T-helper 22 cell (primary cell): ENCODE results near the gene HSP90AA1.

ENCODE experiments used
- DNase-seq: peaks from one replicate; pipeline ENCODE4 v3.0.0-alpha.2; 2020; ENCODE audit warnings: low read depth

Gene HSP90AA1

DNA sequence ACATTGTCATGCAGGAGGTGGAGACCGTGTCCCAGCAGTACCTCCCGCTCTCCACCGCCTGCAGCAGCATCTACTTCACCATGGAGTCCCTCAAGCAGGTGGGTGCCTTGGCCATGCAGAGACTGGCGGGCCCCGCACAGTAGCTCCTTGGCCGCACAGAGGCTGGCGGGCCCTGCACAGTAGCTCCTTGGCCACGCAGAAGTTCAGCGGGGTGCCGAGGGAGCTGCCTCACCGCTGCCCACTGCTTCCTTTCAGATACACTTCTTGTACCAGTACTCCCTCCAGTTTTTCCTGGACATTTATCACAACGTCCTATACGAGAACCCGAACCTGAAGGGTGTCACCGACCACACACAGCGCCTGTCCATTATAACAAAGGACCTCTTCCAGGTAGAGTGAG lies 47.7 kb downstream of the HSP90AA1 start:
- no peak for DNase-seq

- no peak for DNase-seq
These were observed 49.2 kb downstream of the HSP90AA1 start for GRCh38 chr14:102037686-102038085.

DNA sequence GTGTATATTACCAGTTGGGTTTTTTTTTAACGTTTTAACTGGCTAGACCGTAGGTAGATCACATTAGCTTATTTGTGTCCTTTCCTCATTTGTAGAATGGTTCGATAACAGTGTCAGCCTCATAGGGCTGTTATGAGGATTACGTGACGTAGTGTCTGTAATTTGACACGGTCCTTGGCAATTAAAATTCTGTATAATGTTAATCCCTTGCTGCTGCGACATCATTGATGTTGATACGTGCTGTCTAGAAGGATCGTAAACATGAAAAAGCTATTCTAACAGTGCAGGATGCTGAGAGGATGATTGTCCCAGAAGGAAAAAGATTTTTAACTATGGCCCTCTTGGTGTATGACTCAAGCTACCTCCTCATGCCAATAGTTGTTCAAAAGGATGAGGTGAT lies 50.9 kb downstream of the HSP90AA1 start:
- no peak for DNase-seq

- DNase-seq, result no peak
These were observed 52.5 kb downstream of the HSP90AA1 start for GRCh38 chr14:102034301-102034700.

- DNase-seq, result no peak
These were observed 53.6 kb downstream of the HSP90AA1 start for GRCh38 chr14:102033241-102033640.
